Calu3 (cell line): ENCODE results near the gene GALE. TPM values are rescaled to one million over a fixed set of nuclear protein-coding genes. Genes with fewer than 3 reads are reported as not detected.

Source experiments
- BruUV-seq: library from RNA; stranded (reverse); fragments of 400-500 nt; replicated peaks from 2 replicates; lab custom pipeline; 2021; lab: Mats Ljungman, UMichigan
- CTCF ChIA-PET: fragments of 300-600 bp; sonication (Branson Sonifier 250); formaldehyde crosslinking; loops from one replicate; lab custom pipeline; 2022; ENCODE audit warnings: antibody characterized with exemption; lab: Charles Lee
- DNase-seq: peaks from one replicate; pipeline ENCODE4 v3.0.0; 2022
- H3K27ac Mint-ChIP-seq: one replicate; pipeline ENCODE4 v1.8.0; 2022; ENCODE audit warnings: mixed read lengths; ENCODE audit not compliant: unreplicated experiment
- H3K27me3 Mint-ChIP-seq: one replicate; pipeline ENCODE4 v1.8.0; 2022; ENCODE audit warnings: mixed read lengths; ENCODE audit not compliant: unreplicated experiment
- H3K36me3 Mint-ChIP-seq: one replicate; pipeline ENCODE4 v1.8.0; 2022; ENCODE audit warnings: mild to moderate bottlenecking, moderate library complexity, mixed read lengths; ENCODE audit not compliant: insufficient read depth, unreplicated experiment
- H3K4me1 Mint-ChIP-seq: one replicate; pipeline ENCODE4 v1.8.0; 2022; ENCODE audit warnings: mild to moderate bottlenecking, low read depth, mixed read lengths; ENCODE audit not compliant: unreplicated experiment
- H3K4me3 Mint-ChIP-seq: one replicate; pipeline ENCODE4 v1.8.0; 2022; ENCODE audit warnings: mild to moderate bottlenecking, low read depth, moderate library complexity, mixed read lengths; ENCODE audit not compliant: unreplicated experiment
- H3K9me3 Mint-ChIP-seq: one replicate; pipeline ENCODE4 v1.8.0; 2022; ENCODE audit warnings: low read depth, mixed read lengths; ENCODE audit not compliant: unreplicated experiment
- intact Hi-C: fragments of 100-400 bp; cut with micrococcal nuclease; formaldehyde crosslinking; loops from one replicate; pipeline ENCODE4 v1.10.0; 2022; ENCODE audit not compliant: unreplicated experiment
- total RNA-seq: library from RNA; stranded (reverse); gene quantifications from 2 replicates; pipeline ENCODE4 v1.2.3, GENCODE V29; 2022
- TF ChIP-seq, protein P1 (sequence below): fragments of 200-600 bp; IDR thresholded peaks from one replicate; pipeline ENCODE4 v1.8.0; 2022; ENCODE audit warnings: antibody characterized with exemption; ENCODE audit not compliant: unreplicated experiment

Gene GALE
- total RNA-seq, 1 experiment from 2014 or later: 76.7 TPM

DNA sequence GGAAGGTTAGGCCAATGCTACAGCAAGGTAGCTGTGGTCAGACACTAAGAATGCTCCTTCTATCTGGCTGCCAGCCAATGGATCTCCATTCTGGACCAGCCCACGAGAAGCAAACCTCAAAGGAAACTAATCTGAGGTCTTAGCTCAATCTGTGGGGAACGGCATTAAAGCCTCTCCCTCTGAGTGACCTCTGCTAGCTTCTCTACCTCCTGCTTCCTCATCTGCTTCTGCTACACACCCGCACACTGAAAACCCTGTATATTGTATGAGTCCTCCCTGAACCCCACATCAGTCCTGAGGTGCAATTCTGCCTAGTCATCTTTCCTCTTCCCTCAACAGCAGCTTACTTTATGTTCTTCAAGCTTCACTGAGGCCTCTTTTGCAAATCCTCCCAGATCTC lies 6.9 kb upstream of the GALE start:
- DNase-seq: no peak
- Mint-ChIP-seq H3K27me3 (no peaks in the 10 kb centered on the region), H3K36me3 (peaks cover 5% of the 10 kb centered on the region), H3K4me1 (no peaks in the 10 kb centered on the region), H3K27ac (no peak overlapping the region), H3K9me3 (no peaks in the 10 kb centered on the region), H3K4me3 (no peak overlapping the region)
- TF ChIP-seq, protein P1, sequence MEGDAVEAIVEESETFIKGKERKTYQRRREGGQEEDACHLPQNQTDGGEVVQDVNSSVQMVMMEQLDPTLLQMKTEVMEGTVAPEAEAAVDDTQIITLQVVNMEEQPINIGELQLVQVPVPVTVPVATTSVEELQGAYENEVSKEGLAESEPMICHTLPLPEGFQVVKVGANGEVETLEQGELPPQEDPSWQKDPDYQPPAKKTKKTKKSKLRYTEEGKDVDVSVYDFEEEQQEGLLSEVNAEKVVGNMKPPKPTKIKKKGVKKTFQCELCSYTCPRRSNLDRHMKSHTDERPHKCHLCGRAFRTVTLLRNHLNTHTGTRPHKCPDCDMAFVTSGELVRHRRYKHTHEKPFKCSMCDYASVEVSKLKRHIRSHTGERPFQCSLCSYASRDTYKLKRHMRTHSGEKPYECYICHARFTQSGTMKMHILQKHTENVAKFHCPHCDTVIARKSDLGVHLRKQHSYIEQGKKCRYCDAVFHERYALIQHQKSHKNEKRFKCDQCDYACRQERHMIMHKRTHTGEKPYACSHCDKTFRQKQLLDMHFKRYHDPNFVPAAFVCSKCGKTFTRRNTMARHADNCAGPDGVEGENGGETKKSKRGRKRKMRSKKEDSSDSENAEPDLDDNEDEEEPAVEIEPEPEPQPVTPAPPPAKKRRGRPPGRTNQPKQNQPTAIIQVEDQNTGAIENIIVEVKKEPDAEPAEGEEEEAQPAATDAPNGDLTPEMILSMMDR: no peak
- no TSS peak for BruUV-seq
- intact Hi-C loops: loop anchor here (10.0 kb wide), 1 partner anchor 337 kb away; the partner anchor contains the start of gene IL22RA1
- CTCF ChIA-PET: no interaction called here

- DNase-seq: no peak
- CTCF ChIA-PET: no interaction called here
- no TSS peak for BruUV-seq
- Mint-ChIP-seq H3K4me3 (no peak overlapping the region), H3K9me3 (no peaks in the 10 kb centered on the region), H3K4me1 (no peaks in the 10 kb centered on the region), H3K27ac (no peak overlapping the region), H3K36me3 (peaks cover 7% of the 10 kb centered on the region), H3K27me3 (no peaks in the 10 kb centered on the region)
- TF ChIP-seq, protein P1: no peak
- intact Hi-C loops: loop anchor here (10.0 kb wide), 1 partner anchor 339 kb away; the partner anchor contains the start of gene IL22RA1
These were observed 5.7 kb upstream of the GALE start for GRCh38 chr1:23806280-23806679.

GRCh38 chr1:23805025-23805424 lies 4.5 kb upstream of the GALE start:
- CTCF ChIA-PET: interaction anchor here (0.9 kb wide), 1 partner anchor 9 kb away, joined by 4 read pairs; no protein-coding TSS in a partner anchor
- no peak for DNase-seq
- Mint-ChIP-seq H3K9me3 (no peaks in the 10 kb centered on the region), H3K4me1 (no peaks in the 10 kb centered on the region), H3K36me3 (peaks cover 19% of the 10 kb centered on the region), H3K4me3 (no peak overlapping the region), H3K27ac (no peak overlapping the region), H3K27me3 (no peaks in the 10 kb centered on the region)
- intact Hi-C loops: loop anchor here (10.0 kb wide), 1 partner anchor 340 kb away; the partner anchor contains the start of gene IL22RA1
- no TSS peak for BruUV-seq
- TF ChIP-seq, protein P1: no peak

DNA sequence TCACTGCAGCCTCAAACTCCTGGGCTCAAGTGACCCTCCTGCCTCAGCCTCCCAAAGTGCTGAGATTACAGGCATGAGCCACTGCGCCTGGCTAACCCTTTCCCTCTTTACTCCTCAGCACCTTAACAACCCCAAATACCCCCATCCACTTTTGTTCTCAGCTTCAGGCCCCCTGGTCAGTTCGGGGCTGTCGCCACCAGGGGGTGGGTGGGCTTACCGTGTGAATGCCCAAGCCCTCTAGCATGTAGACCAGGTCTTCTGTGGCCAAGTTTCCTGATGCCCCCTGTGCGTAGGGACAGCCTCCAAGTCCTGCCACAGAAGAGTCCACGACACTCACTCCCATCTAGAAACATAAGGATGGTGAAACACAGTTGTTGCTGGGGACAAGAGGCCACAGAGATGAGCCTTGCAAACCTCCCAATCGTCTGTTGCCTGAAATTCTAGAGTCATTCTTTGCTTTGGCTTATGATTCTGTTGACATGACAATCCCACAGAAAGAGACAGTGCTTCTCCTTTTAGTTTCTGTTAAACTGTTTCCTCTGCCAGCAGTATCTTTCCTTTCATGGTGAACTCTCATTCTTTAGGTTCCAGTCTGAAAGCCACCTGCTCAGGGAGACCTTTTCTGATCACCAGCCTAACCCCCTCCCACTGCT lies 3.8 kb upstream of the GALE start:
- Mint-ChIP-seq H3K27me3 (no peaks in the 10 kb centered on the region), H3K4me3 (no peak overlapping the region), H3K9me3 (no peaks in the 10 kb centered on the region), H3K36me3 (peaks cover 26% of the 10 kb centered on the region), H3K4me1 (no peaks in the 10 kb centered on the region), H3K27ac (no peak overlapping the region)
- TF ChIP-seq, protein P1: no peak
- CTCF ChIA-PET: no interaction called here
- no peak for DNase-seq
- no TSS peak for BruUV-seq
- intact Hi-C loops: loop anchor here (10.0 kb wide), 1 partner anchor 340 kb away; the partner anchor contains the start of gene IL22RA1
